Retinal pigment epithelial cell (primary cell): Measurements from ENCODE around the gene LAMC2.

Experiments
- DNase-seq: peaks from one replicate; pipeline ENCODE4 v3.0.0-alpha.2; 2010; ENCODE audit warnings: low read depth
- H3K4me3 ChIP-seq: 2 replicates; pipeline ENCODE4 v1.5.1; 2011; ENCODE audit warnings: mild to moderate bottlenecking, low read length, control low read depth, moderate library complexity
- TF ChIP-seq, protein P1 (sequence below): conservative IDR thresholded peaks from 2 replicates; pipeline ENCODE4 v1.5.1; 2011; ENCODE audit warnings: low read depth, low read length, control low read depth, inconsistent platforms

Gene LAMC2

DNA sequence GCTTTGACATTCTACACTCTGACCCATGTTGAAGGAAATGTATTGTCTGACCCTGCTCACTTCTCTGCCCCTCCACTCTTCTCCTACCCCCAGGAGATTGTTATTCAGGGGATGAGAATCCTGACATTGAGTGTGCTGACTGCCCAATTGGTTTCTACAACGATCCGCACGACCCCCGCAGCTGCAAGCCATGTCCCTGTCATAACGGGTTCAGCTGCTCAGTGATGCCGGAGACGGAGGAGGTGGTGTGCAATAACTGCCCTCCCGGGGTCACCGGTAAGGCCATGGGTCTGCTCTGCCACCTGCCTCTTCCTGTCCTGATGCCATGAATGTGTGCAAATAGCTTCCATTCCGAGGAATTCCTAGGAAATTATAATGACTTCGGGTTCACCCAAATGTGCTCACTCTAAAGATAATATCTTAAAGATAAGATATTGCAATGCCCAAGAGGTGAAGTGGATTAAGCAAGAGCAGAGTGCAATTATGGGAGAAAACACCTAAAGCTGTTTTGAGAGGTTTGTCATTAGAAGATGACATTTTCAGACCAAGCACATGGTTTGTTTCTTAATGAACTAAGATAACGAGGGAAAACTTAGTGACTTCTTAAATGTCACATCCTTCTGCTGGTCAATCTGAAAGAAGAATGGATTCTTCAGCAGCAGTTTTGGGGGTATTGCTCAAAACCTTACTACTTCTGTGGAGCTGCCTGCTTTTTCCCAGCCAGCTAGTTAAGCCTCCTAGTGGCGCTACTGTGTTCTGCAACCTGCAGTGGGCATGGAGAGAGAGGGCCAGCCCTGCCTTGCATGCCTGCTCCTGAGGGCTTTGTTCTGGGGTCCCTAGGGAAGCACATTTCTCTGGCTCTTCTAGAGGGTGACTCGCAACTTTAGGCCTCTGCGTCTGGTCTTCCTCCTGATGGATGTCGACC, 41.6 kb downstream of the LAMC2 start:
- TF ChIP-seq, protein P1, sequence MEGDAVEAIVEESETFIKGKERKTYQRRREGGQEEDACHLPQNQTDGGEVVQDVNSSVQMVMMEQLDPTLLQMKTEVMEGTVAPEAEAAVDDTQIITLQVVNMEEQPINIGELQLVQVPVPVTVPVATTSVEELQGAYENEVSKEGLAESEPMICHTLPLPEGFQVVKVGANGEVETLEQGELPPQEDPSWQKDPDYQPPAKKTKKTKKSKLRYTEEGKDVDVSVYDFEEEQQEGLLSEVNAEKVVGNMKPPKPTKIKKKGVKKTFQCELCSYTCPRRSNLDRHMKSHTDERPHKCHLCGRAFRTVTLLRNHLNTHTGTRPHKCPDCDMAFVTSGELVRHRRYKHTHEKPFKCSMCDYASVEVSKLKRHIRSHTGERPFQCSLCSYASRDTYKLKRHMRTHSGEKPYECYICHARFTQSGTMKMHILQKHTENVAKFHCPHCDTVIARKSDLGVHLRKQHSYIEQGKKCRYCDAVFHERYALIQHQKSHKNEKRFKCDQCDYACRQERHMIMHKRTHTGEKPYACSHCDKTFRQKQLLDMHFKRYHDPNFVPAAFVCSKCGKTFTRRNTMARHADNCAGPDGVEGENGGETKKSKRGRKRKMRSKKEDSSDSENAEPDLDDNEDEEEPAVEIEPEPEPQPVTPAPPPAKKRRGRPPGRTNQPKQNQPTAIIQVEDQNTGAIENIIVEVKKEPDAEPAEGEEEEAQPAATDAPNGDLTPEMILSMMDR: peak; percentile 89
- DNase-seq: no peak
- no peak overlapping the region for H3K4me3 ChIP-seq

DNA sequence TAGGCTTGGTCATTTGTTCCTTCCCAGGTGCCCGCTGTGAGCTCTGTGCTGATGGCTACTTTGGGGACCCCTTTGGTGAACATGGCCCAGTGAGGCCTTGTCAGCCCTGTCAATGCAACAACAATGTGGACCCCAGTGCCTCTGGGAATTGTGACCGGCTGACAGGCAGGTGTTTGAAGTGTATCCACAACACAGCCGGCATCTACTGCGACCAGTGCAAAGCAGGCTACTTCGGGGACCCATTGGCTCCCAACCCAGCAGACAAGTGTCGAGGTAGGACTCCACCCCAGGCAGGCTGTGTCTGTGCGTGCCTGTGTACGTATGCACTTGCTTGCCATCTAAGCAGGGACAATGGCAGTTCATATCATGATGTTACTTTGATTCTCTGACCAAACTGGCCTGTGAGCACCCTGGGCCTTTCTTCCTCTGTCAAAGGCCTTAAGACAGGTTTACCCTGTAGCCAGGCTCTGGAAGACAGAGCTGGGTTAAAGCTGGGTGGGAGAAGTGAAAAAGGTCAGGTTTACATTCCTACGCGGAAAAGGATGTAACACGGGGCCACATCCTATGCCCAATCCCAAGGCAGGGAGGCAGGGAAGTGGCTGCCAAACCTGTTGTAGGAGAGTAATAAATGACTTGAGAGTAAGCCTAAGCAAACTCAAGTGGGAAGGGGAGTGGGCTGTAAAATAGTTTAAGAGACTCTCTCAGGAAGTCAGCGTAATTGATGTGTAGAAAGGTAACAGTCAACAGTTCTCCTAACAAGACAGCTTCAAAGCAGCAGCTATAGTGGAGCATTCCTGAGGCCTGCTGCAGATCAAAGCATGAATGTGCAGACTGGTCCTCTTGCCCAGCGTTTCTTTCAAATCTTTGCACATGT, 42.5 kb downstream of the LAMC2 start:
- DNase-seq: no peak
- TF ChIP-seq, protein P1: no peak
- H3K4me3 ChIP-seq: no peak overlapping the region

DNA sequence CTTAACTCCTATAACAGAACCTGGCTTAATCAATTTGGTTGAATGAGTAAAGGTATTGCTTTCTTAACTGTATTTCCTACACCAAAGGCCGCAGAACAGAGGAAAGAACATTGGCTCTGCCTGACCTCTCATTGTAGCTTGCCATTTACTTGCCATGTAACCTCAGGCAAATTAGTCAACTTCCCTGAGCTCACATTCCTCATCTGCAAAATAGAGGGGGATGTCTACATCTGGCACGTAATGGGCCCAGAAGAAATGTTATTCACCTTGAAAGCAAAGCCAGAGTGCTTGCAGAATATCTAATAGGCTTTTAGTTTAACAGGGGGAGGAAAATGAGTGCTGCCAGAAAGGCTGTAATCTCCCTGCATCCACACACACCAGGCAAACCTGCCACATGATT, 44.3 kb downstream of the LAMC2 start:
- TF ChIP-seq, protein P1: no peak

DNA sequence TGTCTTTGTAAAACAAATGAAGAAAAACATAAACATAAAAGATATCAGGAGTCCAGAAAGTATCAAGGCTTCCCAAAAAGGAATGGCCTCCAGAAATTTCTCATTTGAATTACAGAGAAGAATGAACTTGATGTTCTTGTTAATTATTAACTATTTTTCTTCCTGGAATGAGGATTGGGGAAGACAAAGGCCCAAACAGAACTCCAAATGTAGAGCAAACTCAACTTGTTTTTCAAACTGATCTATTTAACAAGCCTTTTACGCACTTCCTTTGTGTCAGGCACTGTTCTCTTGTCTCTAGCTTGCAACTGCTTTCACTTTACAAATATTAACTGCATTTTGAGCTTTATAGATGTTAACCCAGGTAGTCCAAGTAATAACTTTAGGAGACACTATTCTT, 45.5 kb downstream of the LAMC2 start:
- no peak overlapping the region for H3K4me3 ChIP-seq
- DNase-seq: no peak
- TF ChIP-seq, protein P1: no peak

More for the DNA sequence above, 44.3 kb downstream of the LAMC2 start:
- H3K4me3 ChIP-seq: no peak overlapping the region
- no peak for DNase-seq

DNA sequence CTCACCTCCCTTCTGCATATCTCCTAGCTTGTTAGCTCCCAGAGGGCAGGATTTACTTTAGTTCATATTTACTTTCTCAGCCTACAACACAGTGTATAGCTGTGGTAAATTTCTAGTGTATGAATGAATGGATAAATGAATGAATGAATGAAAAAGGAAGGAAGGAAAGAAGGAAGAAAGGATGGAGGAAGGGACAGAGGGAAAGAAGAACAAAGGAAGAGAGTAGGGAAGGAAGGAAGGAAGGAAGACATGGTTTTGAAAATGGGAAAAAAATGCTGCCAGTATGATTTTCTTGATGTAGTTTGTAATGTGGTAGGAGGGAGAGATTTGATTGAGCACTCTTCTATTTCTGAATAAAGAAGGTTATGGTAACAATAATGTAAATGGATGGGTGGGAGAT, 47.0 kb downstream of the LAMC2 start:
- TF ChIP-seq, protein P1: no peak
- no peak for DNase-seq
- H3K4me3 ChIP-seq: no peak overlapping the region

DNA sequence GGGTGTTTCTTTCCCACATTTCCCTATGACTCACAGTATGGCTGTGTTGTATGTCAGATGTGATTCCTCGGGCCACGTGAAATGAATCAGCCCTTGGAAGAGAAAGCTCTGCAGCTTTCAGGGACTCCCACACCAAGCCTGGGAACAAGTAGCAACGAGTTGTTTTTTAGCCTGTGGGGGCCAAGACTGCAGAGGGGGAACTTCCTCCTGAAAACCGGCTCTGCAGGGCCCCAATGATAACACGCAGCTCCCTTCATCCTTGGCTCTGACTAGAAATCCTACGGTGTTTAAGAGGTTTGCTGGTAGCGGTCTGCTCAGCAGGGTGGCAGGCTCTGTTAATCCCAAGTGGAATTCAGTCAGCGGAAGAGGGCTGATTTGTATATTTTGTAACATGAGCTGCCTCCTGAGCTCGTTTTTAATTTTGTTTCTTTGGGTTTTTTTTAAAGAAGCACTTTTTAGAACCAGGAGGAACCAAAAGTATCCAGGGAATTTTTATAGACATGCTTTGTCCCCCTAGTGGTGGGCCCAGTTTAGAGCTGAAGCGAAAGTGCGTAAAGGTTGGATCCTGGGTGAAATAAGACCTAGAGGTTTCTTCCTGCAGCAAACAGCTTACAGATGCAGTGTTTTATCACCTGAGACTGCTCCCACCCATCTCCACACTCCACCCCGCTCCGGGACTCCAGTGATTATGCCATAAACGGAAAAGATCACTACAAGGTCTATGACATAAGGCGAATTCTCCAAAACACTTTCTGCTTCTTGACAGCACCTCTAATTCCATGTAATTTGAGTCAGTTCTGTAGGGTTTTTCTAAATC, 48.8 kb downstream of the LAMC2 start:
- DNase-seq: peak; percentile 97
- TF ChIP-seq, protein P1: peak; percentile 83
- H3K4me3 ChIP-seq: peak overlapping the region; percentile 48
